ENCODE results near the gene ALDH1A1.
"Not testable (repeated sequence)": the region's sequence is repeated elsewhere in the genome, so short reads cannot be mapped to it uniquely, and the experiment has no call there.

Gene ALDH1A1

GRCh38 chr9:72943844-72944462 lies 8.9 kb downstream of the ALDH1A1 start:
- DNase-seq = no peak

- no peak for DNase-seq
Observed at GRCh38 chr9:72942451-72942850, 10.4 kb downstream of the ALDH1A1 start.

GRCh38 chr9:72939581-72939980 lies 13.3 kb downstream of the ALDH1A1 start:
- not testable (repeated sequence) for DNase-seq

GRCh38 chr9:72937545-72937944 lies 15.3 kb downstream of the ALDH1A1 start:
- DNase-seq = no peak

- DNase-seq = no peak
Observed at GRCh38 chr9:72936679-72937078, 16.2 kb downstream of the ALDH1A1 start.

- no peak for DNase-seq
Observed at GRCh38 chr9:72936266-72936665, 16.6 kb downstream of the ALDH1A1 start.

GRCh38 chr9:72935595-72935994 lies 17.3 kb downstream of the ALDH1A1 start:
- no peak for DNase-seq

GRCh38 chr9:72933730-72934665 lies 18.9 kb downstream of the ALDH1A1 start:
- no peak for DNase-seq

- DNase-seq = peak; percentile 85
Observed at GRCh38 chr9:72932619-72933018, 20.2 kb downstream of the ALDH1A1 start.

- DNase-seq = no peak
Observed at GRCh38 chr9:72931897-72932296, 21.0 kb downstream of the ALDH1A1 start.

GRCh38 chr9:72931437-72931836 lies 21.4 kb downstream of the ALDH1A1 start:
- DNase-seq = peak; percentile 13

GRCh38 chr9:72930828-72931227 lies 22.0 kb downstream of the ALDH1A1 start:
- DNase-seq = no peak

- DNase-seq = no peak
Observed at GRCh38 chr9:72929542-72929941, 23.3 kb downstream of the ALDH1A1 start.

- no peak for DNase-seq
Observed at GRCh38 chr9:72928042-72928507, 24.8 kb downstream of the ALDH1A1 start.

- DNase-seq = no peak
Observed at GRCh38 chr9:72926506-72926905, 26.3 kb downstream of the ALDH1A1 start.

GRCh38 chr9:72925891-72926290 lies 27.0 kb downstream of the ALDH1A1 start:
- no peak for DNase-seq

- peak; percentile 2 for DNase-seq
Observed at GRCh38 chr9:72925126-72925789, 27.6 kb downstream of the ALDH1A1 start.

- DNase-seq = no peak
Observed at GRCh38 chr9:72924154-72924790, 28.6 kb downstream of the ALDH1A1 start.

GRCh38 chr9:72923077-72923476 lies 29.8 kb downstream of the ALDH1A1 start:
- DNase-seq = no peak

GRCh38 chr9:72921888-72922654 lies 30.8 kb downstream of the ALDH1A1 start:
- DNase-seq = no peak

GRCh38 chr9:72919246-72919945 lies 33.5 kb downstream of the ALDH1A1 start:
- no peak for DNase-seq
